Activated CD4-positive, alpha-beta T cell treated with anti-CD3 and anti-CD28 coated beads, Interleukin-2, Interleukin-4, amounts not matched to agents 100 ng/mL and 50 ng/mL, durations not matched to agents 16 hours and 8 hours (primary cell): ENCODE results near the gene NELFB.

Source experiments
- DNase-seq: peaks from one replicate; pipeline ENCODE4 v3.0.0-alpha.2; 2020; ENCODE audit warnings: low spot score

The NELFB gene

GRCh38 chr9:137254624-137255447, at the start of gene NELFB:
Gene NELFB (plus strand): TSS chr9:137255327.
- DNase-seq: peak; percentile 95

GRCh38 chr9:137206602-137207001, 48.5 kb upstream of the NELFB start:
- no peak for DNase-seq

GRCh38 chr9:137211532-137211931, 43.6 kb upstream of the NELFB start:
- no peak for DNase-seq

- no peak for DNase-seq
Observed at GRCh38 chr9:137212520-137212919, 42.6 kb upstream of the NELFB start.

GRCh38 chr9:137213160-137214060, 41.7 kb upstream of the NELFB start:
- DNase-seq: no peak

GRCh38 chr9:137214620-137215019, 40.5 kb upstream of the NELFB start:
- no peak for DNase-seq

GRCh38 chr9:137215196-137215986, 39.7 kb upstream of the NELFB start:
- no peak for DNase-seq

GRCh38 chr9:137216188-137216965, 38.8 kb upstream of the NELFB start:
- DNase-seq: no peak

GRCh38 chr9:137217276-137218211, 37.6 kb upstream of the NELFB start:
- DNase-seq: no peak

- no peak for DNase-seq
Observed at GRCh38 chr9:137218212-137218753, 36.8 kb upstream of the NELFB start.

- DNase-seq: no peak
Observed at GRCh38 chr9:137218754-137219271, 36.3 kb upstream of the NELFB start.

GRCh38 chr9:137219757-137220316, 35.3 kb upstream of the NELFB start:
- DNase-seq: no peak

- no peak for DNase-seq
Observed at GRCh38 chr9:137220317-137221094, 34.6 kb upstream of the NELFB start.

GRCh38 chr9:137221095-137221505, 34.0 kb upstream of the NELFB start:
- no peak for DNase-seq

- DNase-seq: no peak
Observed at GRCh38 chr9:137221506-137222111, 33.5 kb upstream of the NELFB start.

GRCh38 chr9:137222190-137223077, 32.7 kb upstream of the NELFB start, which contains the start of gene RNF208:
Gene RNF208 (minus strand): TSS chr9:137222240. CDS start chr9:137221212, 1,028 bp downstream.
- no peak for DNase-seq
